Neural progenitor cell (in vitro differentiated cells): ENCODE data around the gene SKI. TPM values are rescaled to one million over a fixed set of nuclear protein-coding genes. Genes with fewer than 3 reads are reported as not detected.
A peak's percentile ranks its signal among the peaks of the same experiment; 100 is the strongest.

Experiments
- DNase-seq: peaks from one replicate; pipeline ENCODE4 v3.0.0-alpha.2; 2016; ENCODE audit warnings: low spot score
- H2AFZ ChIP-seq: fragments of 200-600 bp; sonication (generic); replicated peaks from 2 replicates; pipeline ENCODE4 v1.6.1; 2016; ENCODE audit warnings: antibody characterized with exemption
- H3F3A ChIP-seq: fragments of 200-600 bp; sonication (generic); 2 replicates; pipeline ENCODE4 v1.6.1; 2016; ENCODE audit warnings: antibody characterized with exemption, low read depth
- H3K27ac ChIP-seq: fragments of 200-600 bp; sonication (generic); 2 replicates; pipeline ENCODE4 v1.5.1; 2016; ENCODE audit warnings: mild to moderate bottlenecking
- H3K27me3 ChIP-seq: fragments of 200-600 bp; sonication (generic); 2 replicates; pipeline ENCODE4 v1.6.1; 2016; ENCODE audit warnings: mild to moderate bottlenecking, moderate library complexity
- H3K36me3 ChIP-seq: fragments of 200-600 bp; sonication (generic); 2 replicates; pipeline ENCODE4 v1.5.1; 2016
- H3K4me1 ChIP-seq: fragments of 200-600 bp; sonication (generic); 2 replicates; pipeline ENCODE4 v1.6.1; 2016; ENCODE audit warnings: mixed run types
- H3K4me2 ChIP-seq: fragments of 200-600 bp; sonication (generic); 2 replicates; pipeline ENCODE4 v1.6.1; 2016
- H3K4me3 ChIP-seq: fragments of 200-600 bp; sonication (generic); 2 replicates; pipeline ENCODE4 v1.5.1; 2016
- H3K79me2 ChIP-seq: fragments of 200-600 bp; sonication (generic); 2 replicates; pipeline ENCODE4 v1.6.1; 2016; ENCODE audit warnings: low read depth
- H3K9ac ChIP-seq: fragments of 200-600 bp; sonication (generic); 2 replicates; pipeline ENCODE4 v1.6.1; 2016
- H3K9me3 ChIP-seq: fragments of 200-600 bp; sonication (generic); 2 replicates; pipeline ENCODE4 v1.5.1; 2016; ENCODE audit warnings: low read depth
- H4K20me1 ChIP-seq: fragments of 200-600 bp; sonication (generic); 2 replicates; pipeline ENCODE4 v1.6.1; 2016; ENCODE audit warnings: low read depth
- H3K27ac Mint-ChIP-seq: 3 replicates; pipeline ENCODE4 v1.8.0; 2021; ENCODE audit warnings: mixed read lengths
- H3K27me3 Mint-ChIP-seq: 2 replicates; pipeline ENCODE4 v1.8.0; 2022; ENCODE audit warnings: low read depth, mild to moderate bottlenecking, inconsistent platforms, moderate library complexity, mixed read lengths; ENCODE audit not compliant: insufficient read depth
- H3K36me3 Mint-ChIP-seq: 3 replicates; pipeline ENCODE4 v1.8.0; 2021; ENCODE audit warnings: mixed read lengths
- H3K4me1 Mint-ChIP-seq: 3 replicates; pipeline ENCODE4 v1.8.0; 2021; ENCODE audit warnings: mixed read lengths
- H3K4me3 Mint-ChIP-seq: 3 replicates; pipeline ENCODE4 v1.8.0; 2021; ENCODE audit warnings: mild to moderate bottlenecking, moderate library complexity, mixed read lengths
- H3K9me3 Mint-ChIP-seq: 3 replicates; pipeline ENCODE4 v1.8.0; 2020; ENCODE audit warnings: mixed read lengths
- EZH2 ChIP-seq: fragments of 200-600 bp; sonication (generic); IDR thresholded peaks from 2 replicates; pipeline ENCODE4 v1.6.1; 2017; ENCODE audit warnings: antibody characterized with exemption, mild to moderate bottlenecking, moderate library complexity
- EZH2phosphoT487 ChIP-seq: fragments of 200-600 bp; sonication (generic); IDR thresholded peaks from 2 replicates; pipeline ENCODE4 v1.6.1; 2017; ENCODE audit warnings: antibody characterized with exemption
- total RNA-seq: library from RNA; depleted of rRNA; stranded (reverse); fragments of >200 nt; gene quantifications from 2 replicates; pipeline ENCODE4 v1.2.3, GENCODE V29; 2015; ENCODE audit warnings: low replicate concordance
- TF ChIP-seq, protein P1 (sequence below): fragments of 200-600 bp; sonication (generic); IDR thresholded peaks from 2 replicates; pipeline ENCODE4 v1.5.1; 2017; ENCODE audit warnings: antibody characterized with exemption, mild to moderate bottlenecking

SKI gene
- total RNA-seq, 1 donor from 2014 or later: 7.4 TPM

GRCh38 chr1:2182376-2182775, 45.7 kb upstream of the SKI start:
- Mint-ChIP-seq H3K4me3 (no peak overlapping the region), H3K27me3 (peaks cover 10% of the 10 kb centered on the region), H3K36me3 (peaks cover 12% of the 10 kb centered on the region), H3K4me1 (peaks cover 10% of the 10 kb centered on the region), H3K9me3 (no peaks in the 10 kb centered on the region), H3K27ac (no peak overlapping the region)
- no peak for DNase-seq
- Histone ChIP-seq H3K4me3 (no peak overlapping the region), H3K9ac (no peak overlapping the region), H3K4me1 (no peaks in the 10 kb centered on the region), H2AFZ (no peak overlapping the region), H3K79me2 (no peaks in the 10 kb centered on the region), H3K4me2 (no peak overlapping the region), H4K20me1 (no peaks in the 10 kb centered on the region), H3K9me3 (no peaks in the 10 kb centered on the region), H3K27me3 (no peaks in the 10 kb centered on the region), H3F3A (no peaks in the 10 kb centered on the region), H3K27ac (no peak overlapping the region), H3K36me3 (no peaks in the 10 kb centered on the region)
- TF ChIP-seq EZH2phosphoT487 (no peak), EZH2 (no peak)
- TF ChIP-seq, protein P1, sequence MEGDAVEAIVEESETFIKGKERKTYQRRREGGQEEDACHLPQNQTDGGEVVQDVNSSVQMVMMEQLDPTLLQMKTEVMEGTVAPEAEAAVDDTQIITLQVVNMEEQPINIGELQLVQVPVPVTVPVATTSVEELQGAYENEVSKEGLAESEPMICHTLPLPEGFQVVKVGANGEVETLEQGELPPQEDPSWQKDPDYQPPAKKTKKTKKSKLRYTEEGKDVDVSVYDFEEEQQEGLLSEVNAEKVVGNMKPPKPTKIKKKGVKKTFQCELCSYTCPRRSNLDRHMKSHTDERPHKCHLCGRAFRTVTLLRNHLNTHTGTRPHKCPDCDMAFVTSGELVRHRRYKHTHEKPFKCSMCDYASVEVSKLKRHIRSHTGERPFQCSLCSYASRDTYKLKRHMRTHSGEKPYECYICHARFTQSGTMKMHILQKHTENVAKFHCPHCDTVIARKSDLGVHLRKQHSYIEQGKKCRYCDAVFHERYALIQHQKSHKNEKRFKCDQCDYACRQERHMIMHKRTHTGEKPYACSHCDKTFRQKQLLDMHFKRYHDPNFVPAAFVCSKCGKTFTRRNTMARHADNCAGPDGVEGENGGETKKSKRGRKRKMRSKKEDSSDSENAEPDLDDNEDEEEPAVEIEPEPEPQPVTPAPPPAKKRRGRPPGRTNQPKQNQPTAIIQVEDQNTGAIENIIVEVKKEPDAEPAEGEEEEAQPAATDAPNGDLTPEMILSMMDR: no peak

GRCh38 chr1:2183937-2184334, 44.2 kb upstream of the SKI start:
- H3K4me1 ChIP-seq: no peaks in the 10 kb centered on the region
- TF ChIP-seq EZH2 (no peak), EZH2phosphoT487 (no peak)
- TF ChIP-seq, protein P1: no peak

DNA sequence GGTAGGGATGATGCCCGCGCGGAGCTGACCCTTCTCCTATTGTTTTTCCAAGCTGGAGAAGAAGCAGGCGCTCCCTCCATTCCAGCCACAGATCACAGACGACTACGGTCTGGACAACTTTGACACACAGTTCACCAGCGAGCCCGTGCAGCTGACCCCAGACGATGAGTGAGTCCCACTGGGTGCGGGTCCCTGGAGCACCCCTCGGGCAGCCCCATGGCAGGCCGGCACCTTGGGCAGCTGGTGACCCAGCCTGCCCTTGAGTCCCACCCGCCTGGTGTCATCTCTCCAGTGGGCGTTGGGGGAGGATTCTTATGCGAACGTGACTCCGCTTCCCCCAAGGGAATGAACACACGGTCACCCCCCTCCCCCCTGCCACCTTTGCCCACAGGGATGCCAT, 43.6 kb upstream of the SKI start:
- H3K36me3 Mint-ChIP-seq: peaks cover 10% of the 10 kb centered on the region
- H3K27ac Mint-ChIP-seq: peak overlapping the region; percentile 32

More at GRCh38 chr1:2183937-2184334, 44.2 kb upstream of the SKI start:
- no peak overlapping the region for H3K27ac ChIP-seq
- no peaks in the 10 kb centered on the region for H3K36me3 ChIP-seq
- Mint-ChIP-seq H3K27me3 (peaks cover 10% of the 10 kb centered on the region), H3K36me3 (peaks cover 10% of the 10 kb centered on the region), H3K27ac (no peak overlapping the region), H3K4me3 (no peak overlapping the region), H3K4me1 (peaks cover 10% of the 10 kb centered on the region), H3K9me3 (no peaks in the 10 kb centered on the region)
- H3K27me3 ChIP-seq: no peaks in the 10 kb centered on the region
- no peaks in the 10 kb centered on the region for H4K20me1 ChIP-seq
- no peak overlapping the region for H3K9ac ChIP-seq
- DNase-seq: no peak
- H3K4me3 ChIP-seq: no peak overlapping the region
- H3K4me2 ChIP-seq: no peak overlapping the region
- no peaks in the 10 kb centered on the region for H3K79me2 ChIP-seq
- H3K9me3 ChIP-seq: no peaks in the 10 kb centered on the region
- H3F3A ChIP-seq: peaks cover 1% of the 10 kb centered on the region
- no peak overlapping the region for H2AFZ ChIP-seq

More for the DNA sequence above, 43.6 kb upstream of the SKI start:
- Histone ChIP-seq H3K4me2 (no peak overlapping the region), H3K4me1 (no peaks in the 10 kb centered on the region), H4K20me1 (no peaks in the 10 kb centered on the region), H3K9me3 (no peaks in the 10 kb centered on the region), H3K79me2 (no peaks in the 10 kb centered on the region), H3K9ac (no peak overlapping the region), H3K4me3 (no peak overlapping the region), H3F3A (peaks cover 6% of the 10 kb centered on the region), H3K27me3 (no peaks in the 10 kb centered on the region), H2AFZ (no peak overlapping the region), H3K36me3 (no peaks in the 10 kb centered on the region), H3K27ac (no peak overlapping the region)
- no peak for TF ChIP-seq EZH2phosphoT487
- TF ChIP-seq, protein P1: no peak
- TF ChIP-seq EZH2: no peak
- no peak overlapping the region for H3K4me3 Mint-ChIP-seq
- H3K4me1 Mint-ChIP-seq: peaks cover 10% of the 10 kb centered on the region
- no peaks in the 10 kb centered on the region for H3K9me3 Mint-ChIP-seq
- H3K27me3 Mint-ChIP-seq: peaks cover 8% of the 10 kb centered on the region
- DNase-seq: no peak
